Measurements from ENCODE around the gene TJP3. TPM values are rescaled to one million over a fixed set of nuclear protein-coding genes. Genes with fewer than 3 reads are reported as not detected.

TJP3 gene
- total RNA-seq, 1 experiment from 2014 or later = 1.6 TPM

DNA sequence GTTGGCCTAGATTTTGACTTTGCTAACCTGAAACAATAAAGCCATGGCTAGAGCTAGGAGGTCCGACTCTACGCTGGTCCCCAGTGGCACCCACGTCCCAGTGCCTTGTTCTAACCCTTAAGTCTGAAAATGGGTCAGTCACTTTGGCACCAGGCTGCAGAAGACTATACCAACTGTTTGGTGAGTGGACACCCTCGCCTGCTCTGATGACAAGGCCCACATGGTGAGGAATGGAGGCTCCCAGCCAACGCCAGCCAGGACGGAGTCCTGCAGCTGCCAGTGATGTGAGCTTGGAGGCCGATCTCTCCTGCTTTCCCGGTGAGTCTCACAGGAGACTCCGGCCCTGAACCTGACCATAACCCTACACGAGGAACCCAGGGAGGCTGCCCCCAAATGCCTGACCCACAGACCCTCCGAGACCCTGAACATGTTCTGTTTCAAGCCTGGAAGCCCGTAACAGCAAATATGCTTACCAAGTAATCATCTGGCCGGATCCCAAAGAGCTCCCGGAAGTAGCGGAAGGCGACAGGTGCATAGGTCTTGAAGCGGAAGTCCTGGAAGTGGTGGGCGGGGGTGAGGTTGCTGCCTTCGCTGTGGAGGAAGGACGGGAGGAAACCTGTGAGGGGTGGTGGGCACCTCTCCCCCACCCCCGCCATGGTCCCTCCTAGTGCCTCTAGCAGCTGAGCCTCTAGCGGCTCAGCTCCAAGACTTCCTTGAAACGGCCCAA is 47.5 kb upstream of the TJP3 start:
- DNase-seq (ENCODE audit: unreplicated experiment) = no peak
- Mint-ChIP-seq H3K36me3 (ENCODE audit: insufficient read depth, unreplicated experiment) (peaks cover 20% of the 10 kb centered on the region), H3K27me3 (ENCODE audit: insufficient read depth, unreplicated experiment) (no peaks in the 10 kb centered on the region), H3K27ac (ENCODE audit: low read depth, unreplicated experiment) (no peak overlapping the region), H3K4me1 (ENCODE audit: insufficient read depth, unreplicated experiment) (no peaks in the 10 kb centered on the region), H3K4me3 (ENCODE audit: unreplicated experiment) (no peak overlapping the region), H3K9me3 (ENCODE audit: unreplicated experiment) (no peaks in the 10 kb centered on the region)
- BruUV-seq (replicated peaks) = no TSS peak
- ChIA-PET POLR2A (interaction anchor here (0.7 kb wide), 2 partner anchors 15 to 442 kb away, joined by 3 read pairs; no protein-coding TSS in a partner anchor), CTCF (interaction anchor here (0.7 kb wide), 1 partner anchor 11 kb away, joined by 3 read pairs; no protein-coding TSS in a partner anchor)
- TF ChIP-seq, protein P1, sequence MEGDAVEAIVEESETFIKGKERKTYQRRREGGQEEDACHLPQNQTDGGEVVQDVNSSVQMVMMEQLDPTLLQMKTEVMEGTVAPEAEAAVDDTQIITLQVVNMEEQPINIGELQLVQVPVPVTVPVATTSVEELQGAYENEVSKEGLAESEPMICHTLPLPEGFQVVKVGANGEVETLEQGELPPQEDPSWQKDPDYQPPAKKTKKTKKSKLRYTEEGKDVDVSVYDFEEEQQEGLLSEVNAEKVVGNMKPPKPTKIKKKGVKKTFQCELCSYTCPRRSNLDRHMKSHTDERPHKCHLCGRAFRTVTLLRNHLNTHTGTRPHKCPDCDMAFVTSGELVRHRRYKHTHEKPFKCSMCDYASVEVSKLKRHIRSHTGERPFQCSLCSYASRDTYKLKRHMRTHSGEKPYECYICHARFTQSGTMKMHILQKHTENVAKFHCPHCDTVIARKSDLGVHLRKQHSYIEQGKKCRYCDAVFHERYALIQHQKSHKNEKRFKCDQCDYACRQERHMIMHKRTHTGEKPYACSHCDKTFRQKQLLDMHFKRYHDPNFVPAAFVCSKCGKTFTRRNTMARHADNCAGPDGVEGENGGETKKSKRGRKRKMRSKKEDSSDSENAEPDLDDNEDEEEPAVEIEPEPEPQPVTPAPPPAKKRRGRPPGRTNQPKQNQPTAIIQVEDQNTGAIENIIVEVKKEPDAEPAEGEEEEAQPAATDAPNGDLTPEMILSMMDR (IDR thresholded peaks at IDR 0.05; ENCODE audit: unreplicated experiment) = no peak
- intact Hi-C loops (cut with micrococcal nuclease) = no loop called here

DNA sequence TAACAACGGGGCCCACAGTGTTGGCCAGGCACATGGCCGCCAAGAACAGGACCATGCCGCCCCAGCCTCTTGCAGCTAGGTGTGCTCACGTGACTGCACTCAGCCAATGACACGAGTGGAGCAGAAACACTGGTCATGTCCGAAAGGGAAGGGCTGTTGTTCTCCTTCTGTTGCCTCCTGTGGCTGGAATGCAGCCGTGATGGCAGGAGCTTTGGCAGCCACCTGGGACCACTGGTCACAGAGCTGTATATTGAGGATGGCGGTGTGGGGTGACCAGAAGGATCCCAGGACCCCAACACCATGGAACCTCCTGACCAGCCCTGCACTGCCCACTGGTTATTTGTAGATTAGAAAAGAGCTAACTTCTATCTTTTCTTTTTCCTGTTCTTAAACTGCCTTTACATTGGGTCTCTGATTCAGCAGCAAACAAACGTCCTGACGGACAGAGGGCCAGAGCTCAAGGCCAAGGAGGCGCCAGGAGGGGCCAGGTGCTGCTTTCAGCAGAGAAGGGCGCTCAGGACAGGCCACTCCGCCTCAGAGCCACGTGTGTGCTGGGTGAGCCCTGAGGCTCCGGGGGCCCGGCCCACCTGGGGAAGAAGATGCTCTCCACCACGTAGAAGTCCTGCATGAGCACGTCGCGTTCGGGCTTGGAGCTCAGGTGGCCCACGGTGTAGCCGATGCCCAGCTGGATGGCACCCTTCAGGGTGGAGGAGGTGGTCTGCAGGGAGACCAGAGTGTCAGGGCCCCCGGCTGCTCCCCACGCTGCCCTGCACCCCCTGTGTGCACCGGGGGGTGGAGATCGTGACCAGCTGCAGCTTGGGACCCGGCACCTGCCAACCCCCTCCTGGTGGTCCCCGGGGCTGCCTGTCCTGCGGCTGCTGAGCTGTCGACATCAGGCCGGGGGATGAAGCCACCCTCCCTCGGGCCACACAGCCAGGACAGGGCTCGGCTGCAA is 46.6 kb upstream of the TJP3 start:
- Mint-ChIP-seq H3K9me3 (ENCODE audit: unreplicated experiment) (no peaks in the 10 kb centered on the region), H3K27me3 (ENCODE audit: insufficient read depth, unreplicated experiment) (no peaks in the 10 kb centered on the region), H3K4me3 (ENCODE audit: unreplicated experiment) (no peak overlapping the region), H3K36me3 (ENCODE audit: insufficient read depth, unreplicated experiment) (peaks cover 20% of the 10 kb centered on the region), H3K27ac (ENCODE audit: low read depth, unreplicated experiment) (no peak overlapping the region), H3K4me1 (ENCODE audit: insufficient read depth, unreplicated experiment) (no peaks in the 10 kb centered on the region)
- no peak for DNase-seq (ENCODE audit: unreplicated experiment)
- no TSS peak for BruUV-seq (replicated peaks)
- POLR2A ChIA-PET = interaction anchor here (0.7 kb wide), 1 partner anchor 14 kb away, joined by 3 read pairs; no protein-coding TSS in a partner anchor
- TF ChIP-seq, protein P1 (IDR thresholded peaks at IDR 0.05; ENCODE audit: unreplicated experiment) = no peak
- intact Hi-C loops (cut with micrococcal nuclease) = no loop called here
- CTCF ChIA-PET = interaction anchor here (0.6 to 1.0 kb wide), 5 partner anchors 10 to 943 kb away, joined by 3 to 4 read pairs (median 3); no protein-coding TSS in a partner anchor

DNA sequence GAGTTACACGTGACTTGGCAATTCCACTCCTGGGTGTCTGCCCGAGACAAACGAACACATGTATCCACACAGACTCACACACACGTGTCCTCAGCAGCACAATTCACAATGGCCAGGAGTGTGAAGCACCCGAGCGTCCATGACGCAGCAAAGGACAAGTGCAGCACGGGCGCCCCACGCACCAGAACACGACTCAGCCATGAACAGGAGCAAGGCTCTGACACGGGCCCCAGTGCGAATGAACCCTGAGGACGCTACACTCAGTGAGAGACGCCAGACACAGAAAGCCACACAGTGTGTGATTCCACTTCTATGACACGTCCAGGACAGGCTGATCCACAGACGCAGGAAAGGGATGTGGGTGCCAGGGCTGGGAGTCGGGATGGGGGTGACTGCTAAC is 44.3 kb upstream of the TJP3 start:
- CTCF ChIA-PET = interaction anchor here (1.5 kb wide), 1 partner anchor 11 kb away, joined by 4 read pairs; no protein-coding TSS in a partner anchor
- Mint-ChIP-seq H3K36me3 (ENCODE audit: insufficient read depth, unreplicated experiment) (peaks cover 9% of the 10 kb centered on the region), H3K4me1 (ENCODE audit: insufficient read depth, unreplicated experiment) (no peaks in the 10 kb centered on the region), H3K4me3 (ENCODE audit: unreplicated experiment) (no peak overlapping the region), H3K27ac (ENCODE audit: low read depth, unreplicated experiment) (no peak overlapping the region), H3K9me3 (ENCODE audit: unreplicated experiment) (no peaks in the 10 kb centered on the region), H3K27me3 (ENCODE audit: insufficient read depth, unreplicated experiment) (no peaks in the 10 kb centered on the region)
- TF ChIP-seq, protein P1 (IDR thresholded peaks at IDR 0.05; ENCODE audit: unreplicated experiment) = no peak
- no TSS peak for BruUV-seq (replicated peaks)
- intact Hi-C loops (cut with micrococcal nuclease) = loop anchor here (2.0 kb wide), 1 partner anchor 43 kb away; no protein-coding TSS in a partner anchor
- DNase-seq (ENCODE audit: unreplicated experiment) = no peak
- POLR2A ChIA-PET = no interaction called here
